ENCODE results near the gene GHSR.

- TF ChIP-seq CTCF (IDR thresholded peaks at IDR 0.05) (no peak), POLR2A (IDR thresholded peaks at IDR 0.05) (no peak)
Measured at GRCh38 chr3:172441581-172441980, 6.7 kb downstream of the GHSR start.
